GM21360 (cell line): ENCODE results near the gene OR2H1.

ENCODE experiments used
- ATAC-seq: cut with Tn5 transposase; IDR thresholded peaks from one replicate; pipeline ENCODE4 v1.9.1; 2021; ENCODE audit warnings: mild to moderate bottlenecking, moderate library complexity; ENCODE audit not compliant: unreplicated experiment

Gene OR2H1

GRCh38 chr6:29483186-29483585 lies 26.2 kb downstream of the OR2H1 start:
- no peak for ATAC-seq

GRCh38 chr6:29483735-29484134 lies 26.8 kb downstream of the OR2H1 start:
- no peak for ATAC-seq

- no peak for ATAC-seq
These were observed 29.6 kb downstream of the OR2H1 start for GRCh38 chr6:29486577-29486976.

- no peak for ATAC-seq
These were observed 30.2 kb downstream of the OR2H1 start for GRCh38 chr6:29487131-29487530.

- ATAC-seq, result no peak
These were observed 30.7 kb downstream of the OR2H1 start, which contains the start of gene MAS1L for GRCh38 chr6:29487660-29488059. Gene MAS1L, minus strand, starts transcription at chr6:29487956. Its CDS starts 54 bp downstream, at chr6:29487902.

- no peak for ATAC-seq
These were observed 31.9 kb downstream of the OR2H1 start for GRCh38 chr6:29488874-29489273.

- ATAC-seq, result no peak
These were observed 32.3 kb downstream of the OR2H1 start for GRCh38 chr6:29489286-29489685.

- ATAC-seq, result no peak
These were observed 33.1 kb downstream of the OR2H1 start for GRCh38 chr6:29490055-29490454.

GRCh38 chr6:29490552-29490951 lies 33.6 kb downstream of the OR2H1 start:
- no peak for ATAC-seq

GRCh38 chr6:29491574-29491973 lies 34.6 kb downstream of the OR2H1 start:
- ATAC-seq, result no peak

- no peak for ATAC-seq
These were observed 36.3 kb downstream of the OR2H1 start for GRCh38 chr6:29493261-29493660.

- ATAC-seq, result no peak
These were observed 37.2 kb downstream of the OR2H1 start for GRCh38 chr6:29494131-29494530.

- ATAC-seq, result no peak
These were observed 38.6 kb downstream of the OR2H1 start for GRCh38 chr6:29495571-29495970.

GRCh38 chr6:29496961-29497360 lies 40.0 kb downstream of the OR2H1 start:
- no peak for ATAC-seq

- ATAC-seq, result no peak
These were observed 42.7 kb downstream of the OR2H1 start for GRCh38 chr6:29499704-29500103.

- ATAC-seq, result no peak
These were observed 43.6 kb downstream of the OR2H1 start for GRCh38 chr6:29500594-29500993.

- no peak for ATAC-seq
These were observed 44.2 kb downstream of the OR2H1 start for GRCh38 chr6:29501106-29501505.

- no peak for ATAC-seq
These were observed 45.2 kb downstream of the OR2H1 start for GRCh38 chr6:29502181-29502580.

- no peak for ATAC-seq
These were observed 45.6 kb downstream of the OR2H1 start for GRCh38 chr6:29502597-29502996.

GRCh38 chr6:29504961-29505360 lies 48.0 kb downstream of the OR2H1 start:
- ATAC-seq, result no peak

- no peak for ATAC-seq
These were observed 48.9 kb downstream of the OR2H1 start for GRCh38 chr6:29505808-29506207.

- no peak for ATAC-seq
These were observed 49.6 kb downstream of the OR2H1 start for GRCh38 chr6:29506446-29507067.

GRCh38 chr6:29507319-29507718 lies 50.4 kb downstream of the OR2H1 start:
- no peak for ATAC-seq
